Lower leg skin (tissue), 3 donors: ENCODE data around the gene SPACA4.

Experiments used
- CTCF ChIP-seq, 3 donors: fragments of 450-650 bp; IDR thresholded peaks; one replicate each; pipeline ENCODE4 v1.5.1; 2016; ENCODE audit warnings: antibody characterized with exemption in 3 of 3, mild to moderate bottlenecking in 3 of 3, moderate library complexity in 2 of 3
- POLR2A ChIP-seq, 2 donors: fragments of 450-650 bp; IDR thresholded peaks; one replicate each; pipeline ENCODE4 v1.6.1; 2016 to 2017; ENCODE audit warnings: antibody characterized with exemption in 2 of 2, mild to moderate bottlenecking in 1 of 2, moderate library complexity in 1 of 2

- TF ChIP-seq POLR2A (IDR thresholded peaks at IDR 0.05) (no peak), CTCF (IDR thresholded peaks at IDR 0.05) (no peak)
Measured at GRCh38 chr19:48596237-48596636, 10.3 kb upstream of the SPACA4 start.
